HCT116 (cell line): ENCODE data around the gene ERGIC3. TPM values are rescaled to one million over a fixed set of nuclear protein-coding genes. Genes with fewer than 3 reads are reported as not detected.

ENCODE experiments used
- ATAC-seq: fragments of 200-7000 bp; cut with Tn5 transposase; 2 replicates; pipeline ENCODE4 v1.9.1; 2020; ENCODE audit warnings: mild to moderate bottlenecking, moderate library complexity
- BruUV-seq: library from RNA; stranded (reverse); fragments of 400-500 nt; replicated peaks from 2 replicates; lab custom pipeline; 2021; lab: Mats Ljungman, UMichigan
- CTCF ChIA-PET: fragments of 300-600 bp; sonication (Branson Sonifier 250); formaldehyde crosslinking; loops from one replicate; lab custom pipeline; 2021; ENCODE audit warnings: antibody characterized with exemption; lab: Charles Lee
- POLR2A ChIA-PET: fragments of 300-600, 350-600 bp; sonication (Branson Sonifier 250); formaldehyde crosslinking; loops from one replicate; lab custom pipeline; 2021; ENCODE audit warnings: antibody characterized with exemption; lab: Charles Lee
- RAD21 ChIA-PET, 2 experiments: fragments of 300-600 bp; sonication (Branson Sonifier 250); formaldehyde crosslinking; loops; one replicate each; lab custom pipeline; 2023; ENCODE audit warnings: low total read pairs in 2 of 2; ENCODE audit not compliant: uncharacterized antibody in 2 of 2, unreplicated experiment in 2 of 2, low non-redundant PET in 1 of 2; lab: Charles Lee
- DNase-seq: peaks from one replicate; pipeline ENCODE4 v3.0.0-alpha.2; 2010; ENCODE audit warnings: low read depth, low spot score
- H2AFZ ChIP-seq: fragments of 200-600 bp; shearing (Covaris generic), sonication (generic); 2 replicates; pipeline ENCODE4 v1.6.1; 2017; ENCODE audit warnings: low read depth, mixed run types, mixed read lengths, antibody characterized with exemption, low read length; ENCODE audit not compliant: poor library complexity, severe bottlenecking
- H3K27ac ChIP-seq: 2 replicates; pipeline ENCODE4 v1.5.1; 2012; ENCODE audit warnings: low read depth, low read length
- H3K27me3 ChIP-seq: fragments of 200-600 bp; sonication (generic); 2 replicates; pipeline ENCODE4 v1.6.1; 2016; ENCODE audit warnings: mixed run types, low read length, mixed read lengths; ENCODE audit not compliant: insufficient read depth
- H3K36me3 ChIP-seq, 2 experiments: fragments of 200-500 bp in 1 of 2; fragments of 200-600 bp in 1 of 2; sonication (Bioruptor generic) in 1 of 2; sonication (generic) in 1 of 2; 2 replicates each; pipeline versions ENCODE4 v1.5.1 to v1.6.1; 2014 to 2016; ENCODE audit warnings: low read length in 2 of 2, inconsistent platforms in 1 of 2, mixed read lengths in 1 of 2, mixed run types in 1 of 2; ENCODE audit not compliant: insufficient read depth in 2 of 2, control insufficient read depth in 1 of 2
- H3K4me1 ChIP-seq, 2 experiments: fragments of 200-600 bp in 1 of 2; sonication (generic) in 1 of 2; 2 replicates each; pipeline versions ENCODE4 v1.5.1 to v1.6.1; 2012 to 2017; ENCODE audit warnings: low read length in 2 of 2, inconsistent platforms in 1 of 2, mild to moderate bottlenecking in 1 of 2, mixed read lengths in 1 of 2, mixed run types in 1 of 2, moderate library complexity in 1 of 2; ENCODE audit not compliant: insufficient read depth in 2 of 2, control insufficient read depth in 1 of 2
- H3K4me2 ChIP-seq: fragments of 200-600 bp; sonication (generic); 2 replicates; pipeline ENCODE4 v1.6.1; 2017; ENCODE audit warnings: mixed run types, low read length, mixed read lengths
- H3K4me3 ChIP-seq, 2 experiments: fragments of 200-600 bp in 1 of 2; sonication (generic) in 1 of 2; replicated peaks in 1 of 2; 2 replicates each; pipeline ENCODE4 v1.5.1; 2011 to 2016; ENCODE audit warnings: low read length in 2 of 2, control low read depth in 1 of 2, low read depth in 1 of 2, mild to moderate bottlenecking in 1 of 2, mixed read lengths in 1 of 2, mixed run types in 1 of 2
- H3K79me2 ChIP-seq: fragments of 200-600 bp; sonication (generic); 2 replicates; pipeline ENCODE4 v1.6.1; 2017; ENCODE audit warnings: mild to moderate bottlenecking, mixed run types, low read length, moderate library complexity, mixed read lengths; ENCODE audit not compliant: insufficient read depth
- H3K9ac ChIP-seq: fragments of 200-600 bp; sonication (generic); 2 replicates; pipeline ENCODE4 v1.6.1; 2016; ENCODE audit warnings: low read length, mixed read lengths
- H3K9me2 ChIP-seq: fragments of 200-600 bp; sonication (generic), shearing (Covaris generic); 2 replicates; pipeline ENCODE4 v1.6.1; 2017; ENCODE audit warnings: mixed run types, mild to moderate bottlenecking, moderate library complexity; ENCODE audit not compliant: insufficient read depth
- H3K9me3 ChIP-seq, 2 experiments: fragments of 200-500 bp in 1 of 2; fragments of 200-600 bp in 1 of 2; sonication (Bioruptor generic) in 1 of 2; sonication (generic) in 1 of 2; 2 replicates each; pipeline ENCODE4 v1.6.1; 2014 to 2017; ENCODE audit warnings: low read length in 2 of 2, mixed read lengths in 2 of 2, inconsistent platforms in 1 of 2, low read depth in 1 of 2, mild to moderate bottlenecking in 1 of 2, mixed run types in 1 of 2, moderate library complexity in 1 of 2; ENCODE audit not compliant: control insufficient read depth in 1 of 2, insufficient read depth in 1 of 2
- H4K20me1 ChIP-seq: fragments of 200-600 bp; sonication (generic), shearing (Covaris generic); 2 replicates; pipeline ENCODE4 v1.6.1; 2017; ENCODE audit warnings: mixed run types, mild to moderate bottlenecking, moderate library complexity; ENCODE audit not compliant: insufficient read depth
- CBX3 ChIP-seq: IDR thresholded peaks from 2 replicates; pipeline ENCODE4 v1.6.1; 2012; ENCODE audit warnings: low read depth
- CEBPB ChIP-seq: IDR thresholded peaks from 2 replicates; pipeline ENCODE4 v1.6.1; 2012; ENCODE audit warnings: low read depth
- EGR1 ChIP-seq: IDR thresholded peaks from 2 replicates; pipeline ENCODE4 v1.6.1; 2012; ENCODE audit warnings: low read depth
- ELF1 ChIP-seq: IDR thresholded peaks from 2 replicates; pipeline ENCODE4 v1.6.1; 2012; ENCODE audit warnings: low read depth, borderline replicate concordance
- EZH2 ChIP-seq: fragments of 200-600 bp; sonication (generic); IDR thresholded peaks from 2 replicates; pipeline ENCODE4 v1.6.1; 2017; ENCODE audit warnings: antibody characterized with exemption, mixed run types
- EZH2phosphoT487 ChIP-seq: fragments of 200-600 bp; IDR thresholded peaks from 2 replicates; pipeline ENCODE4 v1.6.1; 2018; ENCODE audit warnings: antibody characterized with exemption, borderline replicate concordance
- FOSL1 ChIP-seq: IDR thresholded peaks from 2 replicates; pipeline ENCODE4 v1.6.1; 2012; ENCODE audit warnings: low read depth
- JUND ChIP-seq: IDR thresholded peaks from 2 replicates; pipeline ENCODE4 v1.6.1; 2012
- POLR2A ChIP-seq: IDR thresholded peaks from 2 replicates; pipeline ENCODE4 v1.7.0; 2011; ENCODE audit warnings: borderline replicate concordance; ENCODE audit not compliant: insufficient read depth, insufficient read length; ENCODE audit errors: extremely low read depth
- POLR2AphosphoS5 ChIP-seq: IDR thresholded peaks from 2 replicates; pipeline ENCODE4 v1.6.1; 2011; ENCODE audit warnings: mild to moderate bottlenecking, low read depth, low read length, moderate library complexity
- RAD21 ChIP-seq: IDR thresholded peaks from 2 replicates; pipeline ENCODE4 v1.6.1; 2012; ENCODE audit warnings: low read depth, mild to moderate bottlenecking
- REST ChIP-seq: IDR thresholded peaks from 2 replicates; pipeline ENCODE4 v1.6.1; 2012; ENCODE audit warnings: low read depth
- SIN3A ChIP-seq: IDR thresholded peaks from 2 replicates; pipeline ENCODE4 v1.6.1; 2012; ENCODE audit warnings: low read depth
- SP1 ChIP-seq: IDR thresholded peaks from 2 replicates; pipeline ENCODE4 v1.6.1; 2012; ENCODE audit warnings: low read depth
- SRF ChIP-seq: IDR thresholded peaks from 2 replicates; pipeline ENCODE4 v1.6.1; 2012; ENCODE audit warnings: low read depth
- TCF7L2 ChIP-seq: IDR thresholded peaks from 2 replicates; pipeline ENCODE4 v1.7.0; 2011; ENCODE audit warnings: borderline replicate concordance, inconsistent platforms; ENCODE audit not compliant: insufficient read depth, insufficient read length; ENCODE audit errors: extremely low read depth
- YY1 ChIP-seq: IDR thresholded peaks from 2 replicates; pipeline ENCODE4 v1.6.1; 2011; ENCODE audit warnings: low read length, low read depth, moderate library complexity, mild to moderate bottlenecking; ENCODE audit not compliant: insufficient replicate concordance; ENCODE audit errors: extremely low read depth
- ZNF274 ChIP-seq: fragments of 200-500 bp; sonication (Bioruptor generic); IDR thresholded peaks from 2 replicates; pipeline ENCODE4 v1.6.1; 2014; ENCODE audit warnings: mild to moderate bottlenecking, low read depth, low read length, inconsistent platforms
- intact Hi-C: fragments of 100-400 bp; cut with micrococcal nuclease; formaldehyde crosslinking; loops from 2 replicates; pipeline ENCODE4 v1.10.0; 2022
- total RNA-seq: library from RNA; stranded (reverse); gene quantifications from one replicate; pipeline ENCODE4 v1.2.1, GENCODE V29; 2021; ENCODE audit not compliant: unreplicated experiment
- TF ChIP-seq, protein P1 (sequence below): IDR thresholded peaks from 2 replicates; pipeline ENCODE4 v1.6.1; 2011; ENCODE audit warnings: mild to moderate bottlenecking, low read length, moderate library complexity; ENCODE audit not compliant: insufficient replicate concordance; ENCODE audit errors: extremely low read depth
- TF ChIP-seq, protein P2 (sequence below): IDR thresholded peaks from 2 replicates; pipeline ENCODE4 v1.6.1; 2012

Gene ERGIC3
- total RNA-seq, 1 experiment from 2014 or later: 229 TPM

GRCh38 chr20:35578469-35578868, 36.6 kb downstream of the ERGIC3 start:
- Histone ChIP-seq H3K36me3 (no peaks in the 10 kb centered on the region), H3K9me3 (no peaks in the 10 kb centered on the region), H3K27me3 (no peaks in the 10 kb centered on the region), H2AFZ (no peak overlapping the region), H3K27ac (no peak overlapping the region), H3K4me3 (no peak overlapping the region), H3K9me2 (no peaks in the 10 kb centered on the region), H3K79me2 (no peaks in the 10 kb centered on the region), H3K4me2 (no peak overlapping the region), H4K20me1 (no peaks in the 10 kb centered on the region), H3K9ac (no peak overlapping the region), H3K4me1 (no peaks in the 10 kb centered on the region)
- TF ChIP-seq POLR2AphosphoS5: no peak
- TF ChIP-seq POLR2A: no peak
- TF ChIP-seq, protein P1, sequence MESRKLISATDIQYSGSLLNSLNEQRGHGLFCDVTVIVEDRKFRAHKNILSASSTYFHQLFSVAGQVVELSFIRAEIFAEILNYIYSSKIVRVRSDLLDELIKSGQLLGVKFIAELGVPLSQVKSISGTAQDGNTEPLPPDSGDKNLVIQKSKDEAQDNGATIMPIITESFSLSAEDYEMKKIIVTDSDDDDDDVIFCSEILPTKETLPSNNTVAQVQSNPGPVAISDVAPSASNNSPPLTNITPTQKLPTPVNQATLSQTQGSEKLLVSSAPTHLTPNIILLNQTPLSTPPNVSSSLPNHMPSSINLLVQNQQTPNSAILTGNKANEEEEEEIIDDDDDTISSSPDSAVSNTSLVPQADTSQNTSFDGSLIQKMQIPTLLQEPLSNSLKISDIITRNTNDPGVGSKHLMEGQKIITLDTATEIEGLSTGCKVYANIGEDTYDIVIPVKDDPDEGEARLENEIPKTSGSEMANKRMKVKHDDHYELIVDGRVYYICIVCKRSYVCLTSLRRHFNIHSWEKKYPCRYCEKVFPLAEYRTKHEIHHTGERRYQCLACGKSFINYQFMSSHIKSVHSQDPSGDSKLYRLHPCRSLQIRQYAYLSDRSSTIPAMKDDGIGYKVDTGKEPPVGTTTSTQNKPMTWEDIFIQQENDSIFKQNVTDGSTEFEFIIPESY: no peak
- TF ChIP-seq, protein P2, sequence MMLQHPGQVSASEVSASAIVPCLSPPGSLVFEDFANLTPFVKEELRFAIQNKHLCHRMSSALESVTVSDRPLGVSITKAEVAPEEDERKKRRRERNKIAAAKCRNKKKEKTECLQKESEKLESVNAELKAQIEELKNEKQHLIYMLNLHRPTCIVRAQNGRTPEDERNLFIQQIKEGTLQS: no peak
- TF ChIP-seq CEBPB: no peak
- no peak for TF ChIP-seq CBX3
- TF ChIP-seq YY1: no peak
- TF ChIP-seq SRF: no peak
- TF ChIP-seq JUND: no peak
- no peak for TF ChIP-seq FOSL1
- TF ChIP-seq EZH2: no peak
- TF ChIP-seq REST: no peak
- no peak for TF ChIP-seq ZNF274
- no peak for TF ChIP-seq ELF1
- no peak for TF ChIP-seq SP1
- no peak for TF ChIP-seq EZH2phosphoT487
- no peak for TF ChIP-seq SIN3A
- no peak for TF ChIP-seq TCF7L2
- TF ChIP-seq RAD21: no peak
- TF ChIP-seq EGR1: no peak
- no peak for ATAC-seq
- BruUV-seq: no TSS peak
- ChIA-PET RAD21 (no interaction called here), POLR2A (no interaction called here), CTCF (no interaction called here)
- no peak for DNase-seq
- intact Hi-C loops: no loop called here
